GM18505 (cell line): ENCODE measurements around the gene ABHD16A.

ENCODE experiments used
- ATAC-seq: cut with Tn5 transposase; IDR thresholded peaks from one replicate; pipeline ENCODE4 v1.9.1; 2021; ENCODE audit not compliant: unreplicated experiment
- POLR2A ChIP-seq: IDR thresholded peaks from 4 replicates; pipeline ENCODE4 v1.6.1; 2011; ENCODE audit warnings: borderline replicate concordance; ENCODE audit not compliant: insufficient read depth, insufficient read length; ENCODE audit errors: extremely low read depth

The ABHD16A gene

GRCh38 chr6:31652925-31653724 is 50.0 kb downstream of the ABHD16A start:
- peak; percentile 48 for ATAC-seq
- no peak for TF ChIP-seq POLR2A

- TF ChIP-seq POLR2A, result no peak
- ATAC-seq, result peak; percentile 36
Measured at GRCh38 chr6:31651602-31652191, 51.4 kb downstream of the ABHD16A start.

DNA sequence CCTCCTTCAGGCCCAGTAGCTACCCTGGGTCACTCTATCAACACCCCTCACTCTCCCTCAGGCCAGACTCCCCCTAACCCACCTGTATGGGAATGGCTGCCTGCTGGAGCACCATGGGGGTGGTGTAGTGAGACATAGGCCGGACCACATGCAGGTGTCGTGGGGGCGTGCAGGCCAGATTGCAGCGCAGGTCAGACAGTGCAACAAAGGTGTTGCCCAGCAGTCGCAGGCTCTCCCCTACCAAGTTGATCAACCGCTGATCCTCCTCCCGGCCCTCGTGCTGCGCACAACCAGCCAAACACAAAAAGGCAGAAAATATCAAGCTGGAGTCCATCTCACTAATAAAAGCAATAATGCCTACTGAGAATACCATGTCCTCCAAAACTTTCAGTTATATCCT is 57.8 kb downstream of the ABHD16A start:
- no peak for ATAC-seq
- no peak for TF ChIP-seq POLR2A

DNA sequence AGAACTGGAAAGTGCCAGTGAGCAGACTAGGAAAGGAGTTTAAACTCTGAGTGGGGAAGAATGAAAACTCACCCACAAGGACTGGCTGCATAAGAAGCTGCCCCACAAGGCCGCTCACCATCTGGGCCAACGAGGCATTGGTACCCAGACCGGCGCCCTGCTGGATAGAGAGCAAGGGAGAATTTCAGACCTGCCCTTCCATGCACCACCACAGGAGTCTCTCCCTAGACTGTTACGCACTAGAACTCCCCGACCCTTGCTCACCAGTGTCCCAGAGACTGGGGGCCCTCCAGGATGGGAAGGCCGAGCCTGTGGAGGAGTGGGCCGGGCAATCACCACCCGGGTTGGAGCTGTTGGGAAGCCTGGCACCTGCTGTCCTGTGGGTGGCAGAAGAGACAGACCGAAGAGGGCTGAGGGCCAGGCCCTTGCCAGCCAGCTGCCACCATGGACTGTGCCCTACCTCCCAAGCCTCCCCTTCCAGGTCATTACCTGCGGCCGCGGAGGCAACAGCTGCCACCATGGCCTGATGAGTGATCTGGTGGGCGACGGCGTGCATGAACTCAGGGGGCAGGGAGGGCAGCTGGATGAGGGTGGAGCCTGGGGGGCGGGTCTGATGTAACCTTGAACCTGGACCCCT is 59.2 kb downstream of the ABHD16A start:
- no peak for ATAC-seq
- TF ChIP-seq POLR2A, result no peak

DNA sequence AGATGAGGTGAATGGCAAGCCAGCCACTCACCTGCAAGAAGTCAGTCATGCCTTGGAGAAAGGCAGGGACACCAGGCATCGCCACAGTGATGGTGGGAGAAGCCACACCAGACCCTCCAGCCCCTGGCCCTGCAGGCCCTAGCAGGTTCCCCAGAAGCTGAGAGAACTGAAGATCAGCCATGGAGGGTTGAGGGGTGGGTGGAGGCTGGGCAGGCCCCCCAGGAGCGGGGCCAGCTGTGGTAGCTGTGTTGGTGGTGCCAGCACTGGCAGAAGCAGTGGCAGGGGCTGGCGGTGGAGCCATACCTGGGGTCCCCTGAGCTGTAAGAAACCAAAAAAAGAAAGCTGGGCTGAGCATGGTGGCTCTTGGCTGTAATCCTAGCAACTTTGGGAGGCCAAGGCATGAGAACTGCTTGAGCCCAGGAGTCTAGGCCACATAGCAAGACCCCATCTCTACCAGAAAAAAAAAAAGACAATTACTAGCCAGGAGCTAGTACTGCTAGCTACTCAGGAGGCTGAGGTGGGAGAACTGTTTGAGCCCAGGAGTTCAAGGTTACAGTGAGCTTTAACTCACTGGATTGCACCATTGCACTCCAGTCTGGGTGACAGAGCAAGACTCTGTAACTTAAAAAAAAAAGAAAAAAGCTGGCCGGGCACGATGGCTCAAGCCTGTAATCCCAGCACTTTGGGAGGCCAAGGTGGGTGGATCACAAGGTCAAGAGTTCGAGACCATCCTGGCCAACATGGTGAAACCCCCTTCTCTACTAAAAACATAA is 60.1 kb downstream of the ABHD16A start:
- TF ChIP-seq POLR2A, result no peak
- ATAC-seq, result no peak

GRCh38 chr6:31641370-31641769 is 61.8 kb downstream of the ABHD16A start:
- TF ChIP-seq POLR2A, result no peak
- no peak for ATAC-seq

- no peak for TF ChIP-seq POLR2A
- no peak for ATAC-seq
Measured at GRCh38 chr6:31640612-31641011, 62.5 kb downstream of the ABHD16A start.

GRCh38 chr6:31639449-31639861 is 63.7 kb downstream of the ABHD16A start:
- TF ChIP-seq POLR2A, result no peak
- ATAC-seq, result no peak

- ATAC-seq, result no peak
- TF ChIP-seq POLR2A, result no peak
Measured at GRCh38 chr6:31639043-31639442, 64.1 kb downstream of the ABHD16A start.
